ENCODE data around the gene TRMT11.

DNA sequence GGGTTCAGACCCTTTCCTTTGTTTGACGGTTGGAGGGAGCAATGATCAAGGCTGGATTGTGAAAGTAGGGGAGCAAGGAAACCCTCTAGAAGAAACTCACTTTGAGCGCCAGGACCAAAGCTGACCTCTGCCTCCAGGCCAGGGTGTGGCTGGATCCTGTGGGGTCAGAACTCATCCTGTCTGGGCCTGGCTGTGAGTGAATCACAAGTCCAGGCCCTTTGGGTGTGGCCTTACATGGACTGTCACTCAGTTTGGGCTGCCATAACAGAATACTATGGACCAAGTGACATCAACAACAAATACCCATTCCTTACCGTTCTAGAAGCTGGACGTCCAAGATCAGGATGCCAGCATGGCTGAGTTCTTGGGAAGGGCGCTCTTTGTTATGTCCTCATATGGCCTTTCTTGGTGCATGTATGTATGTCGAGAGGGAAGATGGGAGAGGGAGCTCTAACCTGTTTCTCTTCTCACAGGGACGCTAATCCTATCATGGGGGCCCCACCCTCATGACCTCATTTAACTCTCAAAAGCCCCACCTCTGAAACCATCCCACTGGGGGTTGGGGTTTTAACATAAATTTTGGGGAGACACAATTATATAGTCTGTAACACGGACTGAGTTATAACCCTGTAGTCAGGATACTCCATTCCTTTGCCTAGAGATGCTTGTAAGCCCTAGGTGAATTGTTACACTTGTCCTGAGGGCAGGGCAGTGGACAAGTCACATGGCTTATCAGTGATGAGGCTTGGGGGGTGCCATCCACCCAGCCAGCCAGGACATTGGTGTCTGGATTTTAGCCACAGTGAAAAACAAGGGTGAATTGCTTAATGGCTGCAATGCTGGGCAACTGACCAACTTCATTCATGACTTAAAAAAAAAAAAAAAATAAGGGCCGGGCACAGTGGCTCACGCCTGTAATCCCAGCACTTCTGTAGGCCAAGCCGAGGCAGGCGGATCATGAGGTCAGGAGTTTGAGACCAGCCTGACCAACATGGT lies 80.0 kb downstream of the TRMT11 start:
- TF ChIP-seq, protein P1, sequence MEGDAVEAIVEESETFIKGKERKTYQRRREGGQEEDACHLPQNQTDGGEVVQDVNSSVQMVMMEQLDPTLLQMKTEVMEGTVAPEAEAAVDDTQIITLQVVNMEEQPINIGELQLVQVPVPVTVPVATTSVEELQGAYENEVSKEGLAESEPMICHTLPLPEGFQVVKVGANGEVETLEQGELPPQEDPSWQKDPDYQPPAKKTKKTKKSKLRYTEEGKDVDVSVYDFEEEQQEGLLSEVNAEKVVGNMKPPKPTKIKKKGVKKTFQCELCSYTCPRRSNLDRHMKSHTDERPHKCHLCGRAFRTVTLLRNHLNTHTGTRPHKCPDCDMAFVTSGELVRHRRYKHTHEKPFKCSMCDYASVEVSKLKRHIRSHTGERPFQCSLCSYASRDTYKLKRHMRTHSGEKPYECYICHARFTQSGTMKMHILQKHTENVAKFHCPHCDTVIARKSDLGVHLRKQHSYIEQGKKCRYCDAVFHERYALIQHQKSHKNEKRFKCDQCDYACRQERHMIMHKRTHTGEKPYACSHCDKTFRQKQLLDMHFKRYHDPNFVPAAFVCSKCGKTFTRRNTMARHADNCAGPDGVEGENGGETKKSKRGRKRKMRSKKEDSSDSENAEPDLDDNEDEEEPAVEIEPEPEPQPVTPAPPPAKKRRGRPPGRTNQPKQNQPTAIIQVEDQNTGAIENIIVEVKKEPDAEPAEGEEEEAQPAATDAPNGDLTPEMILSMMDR (IDR thresholded peaks at IDR 0.05), result no peak
- no peak for TF ChIP-seq EP300 (IDR thresholded peaks at IDR 0.05)
- no peak for TF ChIP-seq POLR2AphosphoS5 (IDR thresholded peaks at IDR 0.05)
- no peak for TF ChIP-seq POLR2A (IDR thresholded peaks at IDR 0.05)
